AG04450 (cell line): ENCODE measurements around the gene RPA1. TPM values are rescaled to one million over a fixed set of nuclear protein-coding genes. Genes with fewer than 3 reads are reported as not detected.

Experiments
- CTCF ChIA-PET: fragments of 300-600, 350-600 bp; formaldehyde crosslinking; extraction: SDS; loops from one replicate; lab custom pipeline; 2022; ENCODE audit warnings: antibody characterized with exemption, inconsistent platforms; lab: Charles Lee
- POLR2A ChIA-PET: fragments of 350-600 bp; formaldehyde crosslinking; extraction: SDS; loops from one replicate; lab custom pipeline; 2021; ENCODE audit warnings: antibody characterized with exemption, inconsistent platforms; lab: Yijun Ruan, JAX
- DNase-seq: peaks from one replicate; pipeline ENCODE4 v3.0.0-alpha.2; 2011; ENCODE audit warnings: low read depth, low spot score
- H3K27ac ChIP-seq: one replicate; pipeline ENCODE4 v1.5.1; 2012; ENCODE audit warnings: low read depth, low read length, control low read depth
- H3K27me3 ChIP-seq: one replicate; pipeline ENCODE4 v1.6.0; 2012; ENCODE audit warnings: low read length; ENCODE audit not compliant: control insufficient read depth, insufficient read depth
- H3K4me3 ChIP-seq: 2 replicates; pipeline ENCODE4 v1.5.1; 2011; ENCODE audit warnings: mild to moderate bottlenecking, low read depth, low read length, control low read depth
- H3K9me3 ChIP-seq: 2 replicates; pipeline ENCODE4 v1.5.1; 2012; ENCODE audit warnings: low read length; ENCODE audit not compliant: control insufficient read depth, insufficient read depth
- CTCF ChIP-seq: IDR thresholded peaks from 2 replicates; pipeline ENCODE4 v1.5.1; 2011; ENCODE audit warnings: low read depth, low read length, control low read depth, inconsistent platforms
- polyA plus RNA-seq: library from polyadenylated mRNA; depleted of rRNA; stranded (reverse); fragments of >200 nt; gene quantifications from 2 replicates; pipeline ENCODE4 v1.2.3, GENCODE V29; 2011

RPA1 gene
- polyA plus RNA-seq, 1 experiment, result 56.4 TPM

GRCh38 chr17:1785930-1786329, 43.9 kb upstream of the RPA1 start:
- TF ChIP-seq CTCF, result no peak
- H3K9me3 ChIP-seq, result no peaks in the 10 kb centered on the region; the same call in 1 of the 2 replicates
- CTCF ChIA-PET, result interaction anchor here (0.7 to 7.3 kb wide), 2 partner anchors 34 to 67 kb away, joined by 5 to 89 read pairs; no protein-coding TSS in a partner anchor
- H3K27me3 ChIP-seq, result no peaks in the 10 kb centered on the region
- no peak overlapping the region for H3K27ac ChIP-seq
- DNase-seq, result no peak
- POLR2A ChIA-PET, result interaction anchor here (0.7 kb wide), 1 partner anchor 261 kb away, joined by 5 read pairs; no protein-coding TSS in a partner anchor
- H3K4me3 ChIP-seq, result no peak overlapping the region

- ChIA-PET POLR2A (interaction anchor here (0.6 to 1.8 kb wide), 2 partner anchors 71 to 119 kb away, joined by 3 to 20 read pairs; no protein-coding TSS in a partner anchor), CTCF (interaction anchor here (1.2 to 7.3 kb wide), 2 partner anchors 68 to 212 kb away, joined by 4 to 89 read pairs; no protein-coding TSS in a partner anchor)
- TF ChIP-seq CTCF, result no peak
- Histone ChIP-seq H3K27ac (no peak overlapping the region), H3K9me3 (no peaks in the 10 kb centered on the region; the same call in 1 of the 2 replicates), H3K27me3 (no peaks in the 10 kb centered on the region), H3K4me3 (no peak overlapping the region)
- no peak for DNase-seq
Measured at GRCh38 chr17:1786708-1787107, 43.1 kb upstream of the RPA1 start.

- TF ChIP-seq CTCF, result no peak
- no peaks in the 10 kb centered on the region for H3K27me3 ChIP-seq
- CTCF ChIA-PET, result interaction anchor here (0.7 to 1.3 kb wide), 3 partner anchors 66 to 213 kb away, joined by 3 to 4 read pairs (median 4); no protein-coding TSS in a partner anchor
- H3K27ac ChIP-seq, result peak overlapping the region; percentile 71
- peak; percentile 77 for DNase-seq
- no peak overlapping the region for H3K4me3 ChIP-seq
- POLR2A ChIA-PET, result interaction anchor here (0.6 to 1.8 kb wide), 3 partner anchors 17 to 120 kb away, joined by 3 to 20 read pairs (median 3); no protein-coding TSS in a partner anchor
- H3K9me3 ChIP-seq, result no peaks in the 10 kb centered on the region; the same call in 1 of the 2 replicates
Measured at GRCh38 chr17:1787301-1787902, 42.4 kb upstream of the RPA1 start.

- Histone ChIP-seq H3K9me3 (no peaks in the 10 kb centered on the region; the same call in 1 of the 2 replicates), H3K27me3 (no peaks in the 10 kb centered on the region), H3K4me3 (no peak overlapping the region), H3K27ac (no peak overlapping the region)
- CTCF ChIA-PET, result interaction anchor here (1.1 kb wide), 1 partner anchor 69 kb away, joined by 4 read pairs; no protein-coding TSS in a partner anchor
- POLR2A ChIA-PET, result no interaction called here
- DNase-seq, result no peak
- no peak for TF ChIP-seq CTCF
Measured at GRCh38 chr17:1789936-1790335, 39.9 kb upstream of the RPA1 start.
